Activated CD8-positive, alpha-beta memory T cell treated with anti-CD3 and anti-CD28 coated beads for 48 hours (primary cell): ENCODE results near the gene ITGB7.
"Not testable (repeated sequence)": the region's sequence is repeated elsewhere in the genome, so short reads cannot be mapped to it uniquely, and the experiment has no call there.

Source experiments
- DNase-seq, 3 experiments: peaks; one replicate each; pipeline ENCODE4 v3.0.0-alpha.2; 2020; ENCODE audit warnings: low read depth in 2 of 3, low spot score in 2 of 3

Gene ITGB7

DNA sequence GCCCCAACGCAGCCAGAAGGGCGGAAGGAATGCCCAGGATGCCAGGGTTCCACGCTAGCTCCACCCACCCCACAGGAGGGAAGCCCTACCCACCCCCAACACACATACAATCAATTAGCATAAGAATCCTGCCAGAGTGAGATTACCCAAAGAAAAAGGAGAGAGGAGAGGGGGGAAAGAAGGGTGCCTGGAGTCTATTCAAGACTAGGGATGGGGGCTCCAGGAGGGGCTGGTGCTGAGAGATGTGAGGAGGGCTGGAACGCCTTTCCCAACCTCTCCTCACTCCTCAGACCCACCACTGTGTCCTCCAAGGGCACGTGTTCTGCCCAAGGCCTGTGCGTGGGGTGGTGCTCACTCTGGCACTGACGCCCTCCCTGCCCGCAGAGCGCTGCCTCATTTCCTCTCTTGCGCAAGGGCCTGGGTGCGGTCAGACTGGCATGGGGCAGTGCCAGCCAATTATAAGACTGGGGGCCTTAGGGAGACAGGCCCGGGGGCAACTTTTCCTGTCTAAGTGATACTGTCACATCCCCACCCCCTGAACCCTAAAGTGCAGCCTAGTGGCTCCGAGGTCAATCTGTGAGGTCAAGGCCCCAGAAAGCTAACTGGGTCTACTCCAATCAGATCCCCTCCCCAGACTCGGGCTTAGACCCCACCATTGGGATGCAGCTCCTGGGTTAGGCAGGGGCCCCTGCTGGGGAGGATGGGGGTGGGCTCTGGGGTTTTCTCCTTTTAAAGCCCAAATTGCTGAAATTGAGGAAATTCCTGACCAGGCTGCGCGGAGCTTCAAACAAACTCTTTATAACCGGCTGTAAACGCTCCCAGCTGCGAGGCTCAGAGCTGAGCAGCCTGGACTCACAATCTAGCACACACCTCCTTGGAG is 10.2 kb upstream of the ITGB7 start:
- DNase-seq, result no peak

DNA sequence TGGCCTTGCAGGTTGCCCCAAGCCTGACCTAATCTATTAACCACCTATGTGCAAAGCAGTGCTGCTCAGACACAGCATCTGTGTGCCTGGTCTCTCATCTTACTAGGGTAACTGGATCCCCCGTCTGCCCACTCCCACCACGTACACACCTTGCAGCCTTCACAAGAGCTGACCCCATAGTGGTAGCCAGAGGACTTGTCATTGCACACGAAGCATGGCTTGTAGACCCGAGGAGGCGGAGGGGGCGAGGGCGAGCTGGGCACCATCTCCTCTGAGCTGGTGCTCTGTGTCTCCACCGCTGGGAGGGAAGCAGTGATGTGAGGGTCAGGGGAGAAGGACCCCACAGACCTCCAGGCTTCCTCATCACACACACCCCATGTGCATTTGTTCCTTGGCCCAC is 8.4 kb upstream of the ITGB7 start:
- DNase-seq, result no peak

DNA sequence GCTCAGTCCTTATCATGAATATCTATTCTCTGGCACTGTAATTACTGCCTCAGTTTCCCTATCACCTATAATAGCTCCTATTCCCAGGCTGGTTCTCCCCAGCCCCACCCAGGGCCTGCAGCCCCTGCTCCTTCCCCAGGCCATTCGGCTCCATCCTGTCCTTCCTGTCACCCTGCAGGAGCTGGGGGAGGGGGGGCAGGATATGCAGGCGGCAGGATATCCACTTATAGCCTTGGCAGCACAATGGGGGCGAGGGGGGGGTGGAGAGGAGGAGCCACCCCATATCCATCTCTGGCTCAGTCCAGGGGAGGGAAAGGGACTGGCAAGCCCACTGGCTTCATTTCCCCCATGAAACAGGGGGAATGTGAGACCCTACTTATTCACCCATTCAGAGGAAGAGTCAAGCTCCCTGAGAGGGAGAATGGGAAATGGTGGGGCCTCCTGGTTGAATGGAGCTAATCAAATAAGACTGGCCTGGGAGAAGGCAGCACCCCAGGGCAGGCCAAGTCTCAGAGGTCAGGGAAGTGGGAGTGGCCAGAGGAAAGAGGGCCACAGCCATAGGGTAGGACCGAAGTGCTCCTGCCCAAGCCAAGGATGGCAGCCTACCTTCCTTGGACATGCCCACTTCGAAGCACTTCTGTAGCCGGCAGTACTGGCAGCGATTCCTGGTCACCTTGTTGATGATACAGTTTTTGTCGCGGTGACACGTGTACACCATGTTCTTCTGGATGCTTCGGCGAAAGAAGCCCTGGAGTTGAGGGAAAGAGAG is 7.8 kb upstream of the ITGB7 start:
- DNase-seq, result no peak

DNA sequence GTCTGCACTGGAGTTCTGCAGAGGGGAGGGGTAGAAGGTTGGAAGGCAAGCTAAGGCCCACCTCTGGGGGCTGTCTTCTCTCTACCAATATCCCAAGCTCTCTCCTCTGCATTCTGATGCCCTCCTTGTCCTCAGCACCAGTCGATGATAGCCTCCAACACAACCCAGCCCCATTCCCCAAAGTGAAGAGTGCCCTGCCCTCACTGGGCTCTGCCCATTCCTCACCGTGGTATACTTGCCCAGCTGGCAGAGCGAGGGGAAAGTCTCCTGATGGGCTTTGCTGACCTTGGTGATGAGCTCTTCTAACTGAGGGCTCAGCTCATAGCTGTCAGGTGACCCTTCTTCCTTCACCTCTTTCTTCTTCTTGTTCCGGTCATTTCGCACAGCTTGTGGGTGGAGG is 7.2 kb upstream of the ITGB7 start:
- no peak for DNase-seq

DNA sequence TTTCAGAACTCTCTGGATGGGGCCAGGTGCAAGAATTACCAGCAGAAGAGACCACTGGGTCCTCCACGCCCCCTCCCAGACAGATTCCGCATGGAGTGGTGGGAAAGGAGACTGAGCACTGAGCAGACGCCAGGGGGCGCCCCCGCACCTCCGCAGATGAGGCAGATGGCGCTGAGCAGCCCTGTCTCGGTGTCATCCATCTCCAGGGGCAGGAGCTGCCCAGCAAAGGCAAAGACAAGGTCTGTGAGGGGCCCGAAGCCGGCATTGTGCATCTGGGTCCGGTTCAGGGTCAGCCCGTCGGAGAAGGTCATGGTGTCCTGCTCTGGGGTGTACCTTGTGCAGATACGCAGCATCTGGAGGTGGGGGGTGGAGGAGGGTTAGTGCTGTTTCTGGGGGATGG is 6.3 kb upstream of the ITGB7 start:
- DNase-seq, result peak; percentile 57 to 85 (median 75)

DNA sequence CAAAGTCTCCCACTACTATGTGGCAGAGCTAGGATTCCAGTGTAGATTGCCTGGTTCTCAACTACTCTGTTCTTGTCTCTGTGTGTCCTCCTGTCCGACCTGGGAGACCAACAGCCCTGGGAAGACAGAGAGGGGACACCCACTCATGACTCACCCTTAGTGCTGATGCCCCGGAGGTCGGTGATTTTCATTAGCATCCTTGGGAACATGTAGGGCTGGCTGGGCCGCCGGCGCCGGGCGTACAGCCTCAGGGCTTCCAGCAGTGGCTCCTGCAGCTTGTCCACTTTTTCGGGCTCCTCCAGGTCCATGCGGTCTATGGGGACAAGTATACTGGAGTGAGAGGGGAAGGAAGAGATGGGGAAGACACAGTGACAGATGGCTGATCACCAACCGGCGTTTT is 5.9 kb upstream of the ITGB7 start:
- no peak for DNase-seq

DNA sequence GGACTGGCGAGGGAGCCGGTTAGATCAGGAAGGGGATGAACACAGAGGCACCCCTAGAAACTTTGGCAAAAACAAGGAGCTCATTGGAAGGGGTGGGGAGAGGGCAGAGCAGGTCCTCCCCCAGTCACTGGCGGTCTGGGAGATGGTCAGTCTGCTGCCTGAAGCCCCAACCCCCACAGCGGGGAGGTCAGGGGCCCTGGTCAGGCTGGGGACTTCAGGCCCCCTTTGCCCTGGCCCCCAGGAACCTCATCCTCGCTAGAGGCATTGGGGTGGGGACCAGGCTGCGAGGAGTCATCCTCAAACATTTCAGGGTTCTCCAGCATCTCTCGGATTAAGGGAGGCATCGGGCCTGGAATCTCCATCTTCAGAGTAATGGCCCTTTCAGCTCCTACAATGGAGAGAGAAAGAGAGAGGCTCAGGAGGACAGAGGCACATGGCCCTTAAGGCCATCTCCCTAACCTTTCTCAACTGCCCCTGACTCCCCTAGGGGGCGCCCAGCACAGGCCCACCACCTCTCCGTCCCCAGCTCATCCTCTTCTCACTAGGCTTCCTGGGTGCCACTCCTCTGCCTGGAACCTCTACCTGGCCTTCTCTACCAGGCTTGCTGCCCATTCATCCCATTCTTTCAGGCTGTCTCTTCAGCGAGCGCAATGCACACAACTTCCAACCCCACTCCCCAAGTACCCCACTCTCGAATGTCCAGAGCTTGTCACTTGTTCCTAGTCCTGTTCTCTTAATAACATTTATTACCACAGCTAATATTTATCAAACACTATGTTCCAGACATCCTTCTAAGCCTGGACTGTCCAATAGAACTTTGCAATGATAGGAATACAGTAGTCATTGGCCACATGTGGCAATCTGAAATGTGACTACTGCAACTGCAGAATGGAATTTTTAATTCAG is 4.7 kb upstream of the ITGB7 start:
- DNase-seq, result no peak

DNA sequence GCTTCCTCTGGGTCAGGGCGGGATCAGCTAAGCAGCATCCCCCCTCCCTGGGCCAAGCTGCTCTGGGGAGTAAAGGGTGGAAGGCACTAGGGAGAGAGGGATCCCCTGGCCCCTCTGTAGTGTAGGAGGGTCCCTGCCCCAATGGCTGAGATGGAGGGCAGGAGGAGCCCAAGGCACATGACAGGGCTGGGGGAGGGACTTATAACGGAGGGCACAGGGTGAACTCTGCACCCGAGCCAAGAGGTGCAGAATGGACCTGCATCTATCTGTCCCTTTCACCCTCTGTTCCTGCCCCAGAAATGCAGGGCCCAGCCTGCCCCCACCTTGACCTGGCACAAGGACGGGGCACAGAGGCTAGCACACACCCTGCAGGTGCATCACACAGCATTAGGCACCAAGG is 3.8 kb upstream of the ITGB7 start:
- no peak for DNase-seq

DNA sequence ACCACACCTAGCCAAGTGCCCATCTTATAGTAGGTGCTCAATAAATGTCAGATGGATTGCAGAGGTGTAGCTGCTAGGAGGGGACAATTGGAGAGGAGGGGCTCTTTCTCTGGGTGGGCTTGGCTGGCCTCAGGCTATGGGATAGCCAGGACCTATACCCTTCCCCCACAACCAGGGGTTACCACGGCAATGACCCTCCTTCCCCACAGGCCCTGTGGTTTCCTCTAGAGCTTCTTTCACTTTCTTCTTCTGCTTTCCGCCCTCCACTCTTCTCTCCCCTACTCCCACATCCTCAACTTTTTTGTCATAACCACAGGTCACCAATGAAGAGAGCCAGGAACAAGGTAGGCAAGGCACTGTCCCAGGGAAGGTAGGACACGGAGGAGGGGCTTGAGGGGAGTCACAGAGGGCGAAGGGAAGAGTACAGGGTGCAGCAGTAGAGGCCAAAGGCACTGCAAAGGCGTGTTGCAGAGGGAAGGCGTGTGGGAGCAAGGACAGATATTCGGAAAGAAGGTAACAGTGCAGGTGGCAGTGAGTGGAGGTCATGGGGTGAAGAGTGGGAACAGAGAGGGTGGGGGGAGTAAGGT is 1.9 kb upstream of the ITGB7 start:
- DNase-seq, result no peak

DNA sequence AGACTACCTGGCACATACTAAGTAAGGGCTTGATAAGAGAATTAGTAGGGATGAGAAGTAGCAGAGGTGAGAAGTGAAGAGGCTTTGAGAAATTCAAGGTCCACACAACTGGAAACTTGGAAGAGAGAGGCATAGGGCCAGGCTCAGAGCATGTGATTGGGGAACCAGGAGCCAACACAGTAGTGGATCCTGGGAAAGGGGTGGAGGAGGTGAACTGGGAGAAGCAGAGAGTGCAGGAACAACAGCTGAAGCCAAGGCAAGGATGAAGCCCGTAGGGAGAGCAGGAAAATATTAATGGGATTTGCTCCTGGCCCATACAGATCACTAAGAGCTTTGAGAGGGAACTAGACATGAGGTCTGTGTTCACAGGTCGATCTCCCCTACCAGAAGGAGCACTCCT is 1.4 kb upstream of the ITGB7 start:
- no peak for DNase-seq

DNA sequence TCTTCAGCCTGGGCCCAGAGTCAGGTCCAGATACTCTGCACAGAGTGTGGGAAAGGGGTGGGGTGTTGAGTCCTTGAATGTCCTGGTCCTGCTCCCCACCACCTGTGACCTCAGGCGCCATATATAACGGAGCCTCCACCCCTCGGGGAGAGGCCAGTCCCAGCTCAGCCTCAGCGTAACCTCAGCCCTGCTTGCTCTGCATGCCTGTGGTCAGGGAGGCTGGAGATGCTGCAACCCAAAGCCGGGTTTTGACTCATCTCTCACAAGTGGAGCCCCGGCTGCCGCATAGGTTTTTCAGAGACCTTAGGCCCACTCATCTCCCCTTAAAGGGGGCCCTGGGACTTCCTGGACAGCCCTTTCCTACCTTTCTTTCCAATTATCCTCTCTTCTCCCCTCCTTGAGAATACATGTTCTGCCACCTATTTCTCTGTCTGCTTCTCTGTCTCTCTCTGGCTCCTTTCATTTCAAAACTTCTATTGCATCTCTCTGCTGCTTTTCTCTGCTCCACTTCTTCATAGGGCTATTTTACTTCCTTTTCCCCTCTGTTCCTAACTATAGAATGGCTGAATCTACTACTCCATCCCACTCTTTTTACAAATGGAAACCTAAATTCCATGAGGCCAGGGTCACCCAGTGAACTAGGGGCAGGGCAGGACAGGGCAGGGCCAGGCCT is 1.2 kb downstream of the ITGB7 start:
- peak in 2 of 3 experiments; percentile 67 for DNase-seq

DNA sequence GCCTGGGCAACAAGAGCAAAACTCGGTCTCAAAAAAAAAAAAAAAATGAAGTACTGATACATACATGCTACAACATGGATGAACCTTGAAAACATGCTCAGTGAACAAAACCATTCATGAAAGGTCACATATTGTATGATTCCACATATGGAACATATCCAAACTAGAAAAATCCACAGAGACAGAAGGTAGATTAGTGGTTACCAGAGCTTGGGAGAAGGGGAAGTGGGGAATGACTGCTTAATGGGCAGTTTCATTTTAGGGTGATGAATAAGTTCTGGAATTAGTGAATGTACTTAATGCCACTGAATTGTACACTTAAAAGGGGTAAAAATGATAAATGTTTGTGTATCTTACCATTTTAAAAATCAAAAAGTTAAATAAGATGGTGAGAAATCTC is 2.7 kb downstream of the ITGB7 start:
- no peak for DNase-seq

DNA sequence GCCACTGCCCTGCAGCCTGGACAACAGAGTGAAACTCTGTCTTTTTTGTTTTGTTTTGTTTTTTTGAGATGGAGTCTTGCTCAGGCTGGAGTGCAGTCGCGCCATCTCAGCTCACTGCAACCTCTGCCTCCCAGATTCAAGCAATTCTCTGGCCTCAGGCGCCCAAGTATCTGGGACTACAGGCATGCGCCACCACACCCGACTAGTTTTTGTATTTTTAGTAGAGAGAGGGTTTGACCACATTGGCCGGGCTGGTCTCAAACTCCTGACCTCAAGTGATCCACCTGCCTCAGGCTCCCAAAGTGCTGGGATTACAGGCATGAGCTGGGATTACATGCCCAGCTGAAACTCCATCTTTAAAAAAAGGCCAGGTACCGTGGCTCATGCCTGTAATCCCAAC is 4.7 kb downstream of the ITGB7 start:
- DNase-seq, result not testable (repeated sequence)

DNA sequence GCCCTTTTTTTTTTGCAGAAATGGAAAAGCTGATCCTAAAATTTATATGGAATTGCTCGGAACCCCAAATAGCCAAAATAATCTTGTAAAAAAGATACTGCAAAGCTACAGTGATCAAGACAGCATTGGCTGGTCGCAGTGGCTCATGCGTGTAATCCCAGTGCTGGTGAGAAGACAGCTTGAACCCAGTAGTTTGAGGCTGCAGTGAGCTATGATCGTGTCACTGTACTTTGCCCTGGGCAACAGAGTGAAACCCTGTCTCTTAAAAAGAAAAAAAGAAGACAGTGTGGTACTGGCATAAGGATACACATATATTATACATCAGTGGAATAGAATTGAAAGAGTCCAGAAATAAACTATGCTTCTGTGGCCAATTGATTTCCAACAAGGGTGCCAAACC is 5.4 kb downstream of the ITGB7 start:
- DNase-seq, result no peak

DNA sequence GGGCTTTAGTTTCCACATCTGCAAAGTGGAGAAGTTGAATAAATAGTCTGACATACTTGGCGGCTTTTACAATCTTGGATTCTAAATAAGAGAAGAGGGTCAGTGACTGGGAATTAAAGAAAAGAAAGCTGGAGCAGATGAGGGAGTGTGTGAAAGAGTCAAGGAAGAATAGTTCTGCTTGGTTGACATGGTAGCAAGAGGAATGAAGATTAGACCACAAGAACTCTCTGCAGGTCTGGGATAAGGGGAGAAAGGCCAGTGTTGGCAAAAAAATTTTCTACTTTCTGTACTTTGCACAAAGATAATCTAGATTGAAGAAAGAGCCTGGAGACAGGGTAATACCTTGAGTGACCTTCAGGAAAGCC is 5.9 kb downstream of the ITGB7 start:
- no peak for DNase-seq

DNA sequence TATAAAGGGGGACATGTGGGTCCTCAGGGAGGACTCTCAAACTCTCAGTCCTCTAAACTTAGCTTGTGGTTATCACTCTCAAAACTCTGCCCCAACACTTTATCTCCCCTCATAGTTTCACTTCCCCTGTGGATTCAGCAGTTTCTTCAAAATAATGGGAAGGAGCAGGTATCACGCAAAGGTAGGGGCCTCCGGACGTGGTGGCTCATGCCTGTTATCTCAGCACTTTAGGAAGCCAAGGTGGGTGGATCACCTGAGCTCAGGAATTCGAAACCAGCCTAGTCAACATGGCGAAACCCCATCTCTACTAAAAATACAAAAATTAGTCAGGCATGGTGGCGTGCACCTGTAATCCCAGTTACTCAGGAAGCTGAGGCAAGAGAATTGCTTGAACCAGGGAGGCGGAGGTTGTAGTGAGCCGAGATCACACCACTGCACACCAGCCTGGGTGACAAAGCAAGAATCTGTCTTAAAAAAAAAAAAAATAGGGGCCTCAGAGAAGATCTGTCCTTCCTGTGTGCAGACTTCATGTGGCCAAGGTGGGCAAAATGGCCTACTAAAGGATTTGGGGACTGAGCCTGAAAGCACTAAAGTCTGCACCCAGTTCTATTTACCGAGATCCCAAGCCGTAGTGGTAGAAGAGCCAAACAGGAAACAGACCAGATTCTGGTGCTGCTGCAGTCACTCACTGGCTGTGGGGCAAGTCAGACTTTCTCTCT is 6.4 kb downstream of the ITGB7 start:
- no peak for DNase-seq

DNA sequence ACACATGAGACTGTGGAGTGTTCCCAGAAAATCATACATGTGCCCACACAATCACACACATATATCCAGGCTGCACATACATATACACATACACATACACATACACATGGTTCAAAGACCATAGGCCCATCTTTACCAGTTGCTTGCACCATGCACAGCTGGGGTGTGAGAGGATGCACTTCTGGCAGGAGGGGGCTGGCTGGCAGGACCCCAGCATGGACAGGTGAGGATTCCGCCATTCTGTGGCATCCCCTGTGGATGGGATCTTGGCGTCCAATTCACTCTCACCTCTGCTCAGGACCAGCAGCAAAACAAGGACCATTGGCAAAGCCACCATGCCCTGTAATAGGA is 7.0 kb downstream of the ITGB7 start:
- no peak for DNase-seq

DNA sequence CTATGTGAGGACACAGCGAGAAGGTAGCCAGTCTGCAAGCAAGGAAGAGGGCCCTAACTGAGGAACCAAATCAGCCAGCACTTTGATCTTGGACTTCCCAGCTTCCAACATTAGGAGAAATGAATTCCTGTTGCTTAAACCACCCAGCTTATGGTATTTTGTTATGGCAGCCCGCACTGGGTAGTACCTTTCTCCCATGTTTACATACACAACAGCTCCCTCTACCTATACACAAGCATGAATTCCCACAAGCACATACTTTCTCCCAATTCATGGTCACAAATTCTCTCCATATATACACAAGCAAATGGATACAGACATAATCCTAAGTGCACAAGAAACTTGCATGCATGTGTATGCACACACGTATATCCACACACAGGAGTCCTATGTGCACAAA is 7.4 kb downstream of the ITGB7 start:
- DNase-seq, result no peak

DNA sequence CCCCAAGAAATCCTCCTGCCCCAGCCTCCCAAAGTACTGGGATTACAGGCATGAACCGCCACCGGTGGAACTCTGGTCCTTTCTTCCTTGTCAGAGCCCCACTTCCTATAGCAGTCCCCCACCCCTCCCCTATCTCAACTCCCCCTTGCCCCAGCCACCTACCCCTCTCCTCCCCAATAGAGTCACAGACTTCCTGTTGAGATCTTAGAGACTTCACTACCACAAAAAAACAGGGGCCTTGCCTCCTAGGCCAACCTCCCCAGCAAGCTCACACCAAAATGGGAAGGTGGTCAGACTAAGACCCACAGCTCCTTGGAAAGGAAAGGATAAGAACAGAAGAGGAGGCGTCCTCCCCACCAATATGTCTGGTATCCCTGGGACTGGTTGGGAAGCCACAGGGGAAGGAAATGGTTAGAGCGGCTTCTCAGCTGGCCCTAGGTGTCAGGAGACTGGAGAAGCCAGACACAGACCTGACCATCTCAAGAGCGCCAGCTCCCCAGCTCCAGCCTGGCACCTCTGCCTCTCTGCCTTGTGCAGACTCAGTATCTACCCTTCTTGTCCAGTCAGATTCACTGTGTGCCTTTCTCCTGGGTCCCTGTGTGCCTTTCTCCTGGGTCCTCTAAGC is 8.5 kb downstream of the ITGB7 start:
- no peak for DNase-seq
